ENCODE measurements around the gene SNAI1.

The SNAI1 gene

DNA sequence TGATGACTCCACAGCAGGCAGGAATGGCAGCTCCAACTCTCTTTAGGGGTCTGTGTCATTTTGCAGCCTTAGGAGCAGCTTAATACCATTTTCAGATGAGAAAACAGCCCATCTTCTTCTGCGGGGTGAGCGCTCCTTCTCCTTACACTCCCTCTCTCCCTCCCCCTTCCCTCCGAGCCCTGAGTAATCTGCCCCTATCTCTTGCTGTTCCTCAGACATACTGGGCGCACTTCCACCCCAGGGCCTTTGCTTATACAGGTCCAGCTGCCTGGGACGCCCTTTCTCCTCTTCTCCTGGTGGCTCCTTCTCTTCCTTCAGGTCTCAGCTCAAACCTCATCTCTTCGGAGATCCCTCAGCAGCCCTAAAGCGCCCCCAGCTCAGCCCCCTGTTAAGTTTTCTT, 54.8 kb downstream of the SNAI1 start:
- no peak for DNase-seq (ENCODE audit: low read depth in 2 of 2)

DNA sequence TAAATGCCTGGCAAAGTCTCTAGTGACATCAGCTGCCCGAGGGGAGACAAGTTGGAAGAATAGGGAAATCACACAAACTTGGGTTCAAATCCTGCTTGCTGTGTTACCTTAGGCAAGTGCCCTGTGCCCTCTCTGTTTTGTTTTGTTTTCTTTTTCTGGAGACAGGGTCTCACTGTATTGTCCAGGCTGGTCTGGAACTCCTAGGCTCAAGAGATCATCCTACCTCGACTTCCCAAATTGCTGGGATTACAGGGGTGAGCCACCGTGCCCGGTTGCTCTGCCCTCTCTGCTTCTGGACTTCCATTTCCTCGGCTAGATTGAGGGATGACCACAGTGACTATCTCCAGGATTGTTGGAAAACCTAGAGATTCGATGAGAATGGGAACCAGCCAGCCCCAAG, 55.4 kb downstream of the SNAI1 start:
- no peak for DNase-seq (ENCODE audit: low read depth in 2 of 2)

Measured in stimulated activated CD8-positive, alpha-beta memory T cell treated with anti-CD3 and anti-CD28 coated beads, Interleukin-2, amount 100 ng/mL, for 48 hours (primary cell).